ENCODE results near the gene CLDN11.

Gene CLDN11

GRCh38 chr3:170429050-170429449 is 10.4 kb downstream of the CLDN11 start:
- no peak overlapping the region for H3K4me3 ChIP-seq (ENCODE audit: low read length)
- H3K4me1 ChIP-seq (ENCODE audit: control insufficient read depth, insufficient read depth, low read length): peaks cover 19% of the 10 kb centered on the region
- H3K9ac ChIP-seq (ENCODE audit: low read length): no peak overlapping the region
- no peaks in the 10 kb centered on the region for H3K9me3 ChIP-seq (ENCODE audit: control insufficient read depth, low read length)
- peaks cover 44% of the 10 kb centered on the region for H3K36me3 ChIP-seq (ENCODE audit: control insufficient read depth, insufficient read depth, low read length, severe bottlenecking)
- no peaks in the 10 kb centered on the region for H3K27me3 ChIP-seq (replicated peaks; ENCODE audit: control insufficient read depth, insufficient read depth, low read length)
- DNase-seq (ENCODE audit: low read depth): peak; percentile 56

GRCh38 chr3:170431054-170431453 is 12.4 kb downstream of the CLDN11 start:
- no peak overlapping the region for H3K4me3 ChIP-seq (ENCODE audit: low read length)

GRCh38 chr3:170432416-170432815 is 13.7 kb downstream of the CLDN11 start:
- peaks cover 54% of the 10 kb centered on the region for H3K36me3 ChIP-seq (ENCODE audit: control insufficient read depth, insufficient read depth, low read length, severe bottlenecking)
- no peak overlapping the region for H3K9ac ChIP-seq (ENCODE audit: low read length)
- DNase-seq (ENCODE audit: low read depth): no peak
- peaks cover 19% of the 10 kb centered on the region for H3K4me1 ChIP-seq (ENCODE audit: control insufficient read depth, insufficient read depth, low read length)
- no peaks in the 10 kb centered on the region for H3K9me3 ChIP-seq (ENCODE audit: control insufficient read depth, low read length)
- no peak overlapping the region for H3K4me3 ChIP-seq (ENCODE audit: low read length)
- H3K27me3 ChIP-seq (replicated peaks; ENCODE audit: control insufficient read depth, insufficient read depth, low read length): no peaks in the 10 kb centered on the region

More at GRCh38 chr3:170431054-170431453, 12.4 kb downstream of the CLDN11 start:
- peaks cover 44% of the 10 kb centered on the region for H3K36me3 ChIP-seq (ENCODE audit: control insufficient read depth, insufficient read depth, low read length, severe bottlenecking)
- no peak for DNase-seq (ENCODE audit: low read depth)
- H3K9me3 ChIP-seq (ENCODE audit: control insufficient read depth, low read length): no peaks in the 10 kb centered on the region
- no peaks in the 10 kb centered on the region for H3K27me3 ChIP-seq (replicated peaks; ENCODE audit: control insufficient read depth, insufficient read depth, low read length)
- no peak overlapping the region for H3K9ac ChIP-seq (ENCODE audit: low read length)
- H3K4me1 ChIP-seq (ENCODE audit: control insufficient read depth, insufficient read depth, low read length): peaks cover 19% of the 10 kb centered on the region

GRCh38 chr3:170436697-170437096 is 18.0 kb downstream of the CLDN11 start:
- no peak overlapping the region for H3K4me3 ChIP-seq (ENCODE audit: low read length)
- no peaks in the 10 kb centered on the region for H3K9me3 ChIP-seq (ENCODE audit: control insufficient read depth, low read length)
- peaks cover 60% of the 10 kb centered on the region for H3K36me3 ChIP-seq (ENCODE audit: control insufficient read depth, insufficient read depth, low read length, severe bottlenecking)
- no peaks in the 10 kb centered on the region for H3K27me3 ChIP-seq (replicated peaks; ENCODE audit: control insufficient read depth, insufficient read depth, low read length)
- H3K9ac ChIP-seq (ENCODE audit: low read length): no peak overlapping the region
- DNase-seq (ENCODE audit: low read depth): no peak
- peaks cover 11% of the 10 kb centered on the region for H3K4me1 ChIP-seq (ENCODE audit: control insufficient read depth, insufficient read depth, low read length)

- Histone ChIP-seq H3K27me3 (replicated peaks; ENCODE audit: control insufficient read depth, insufficient read depth, low read length) (no peaks in the 10 kb centered on the region), H3K36me3 (ENCODE audit: control insufficient read depth, insufficient read depth, low read length, severe bottlenecking) (peaks cover 56% of the 10 kb centered on the region), H3K4me1 (ENCODE audit: control insufficient read depth, insufficient read depth, low read length) (peaks cover 11% of the 10 kb centered on the region), H3K4me3 (ENCODE audit: low read length) (no peak overlapping the region), H3K9me3 (ENCODE audit: control insufficient read depth, low read length) (no peaks in the 10 kb centered on the region), H3K9ac (ENCODE audit: low read length) (no peak overlapping the region)
- no peak for DNase-seq (ENCODE audit: low read depth)
Measured at GRCh38 chr3:170437176-170437575, 18.5 kb downstream of the CLDN11 start.

GRCh38 chr3:170437696-170438407 is 19.2 kb downstream of the CLDN11 start:
- Histone ChIP-seq H3K9me3 (ENCODE audit: control insufficient read depth, low read length) (no peaks in the 10 kb centered on the region), H3K4me3 (ENCODE audit: low read length) (no peak overlapping the region), H3K27me3 (replicated peaks; ENCODE audit: control insufficient read depth, insufficient read depth, low read length) (no peaks in the 10 kb centered on the region), H3K36me3 (ENCODE audit: control insufficient read depth, insufficient read depth, low read length, severe bottlenecking) (peaks cover 50% of the 10 kb centered on the region), H3K9ac (ENCODE audit: low read length) (no peak overlapping the region), H3K4me1 (ENCODE audit: control insufficient read depth, insufficient read depth, low read length) (peaks cover 11% of the 10 kb centered on the region)
- DNase-seq (ENCODE audit: low read depth): no peak

- no peak for DNase-seq (ENCODE audit: low read depth)
- Histone ChIP-seq H3K4me3 (ENCODE audit: low read length) (no peak overlapping the region), H3K36me3 (ENCODE audit: control insufficient read depth, insufficient read depth, low read length, severe bottlenecking) (peaks cover 42% of the 10 kb centered on the region), H3K9ac (ENCODE audit: low read length) (no peak overlapping the region), H3K4me1 (ENCODE audit: control insufficient read depth, insufficient read depth, low read length) (peaks cover 11% of the 10 kb centered on the region), H3K27me3 (replicated peaks; ENCODE audit: control insufficient read depth, insufficient read depth, low read length) (no peaks in the 10 kb centered on the region), H3K9me3 (ENCODE audit: control insufficient read depth, low read length) (no peaks in the 10 kb centered on the region)
Measured at GRCh38 chr3:170438836-170439235, 20.2 kb downstream of the CLDN11 start.

GRCh38 chr3:170440344-170440743 is 21.7 kb downstream of the CLDN11 start:
- H3K9me3 ChIP-seq (ENCODE audit: control insufficient read depth, low read length): no peaks in the 10 kb centered on the region
- DNase-seq (ENCODE audit: low read depth): no peak
- peaks cover 11% of the 10 kb centered on the region for H3K4me1 ChIP-seq (ENCODE audit: control insufficient read depth, insufficient read depth, low read length)
- H3K4me3 ChIP-seq (ENCODE audit: low read length): no peak overlapping the region
- peaks cover 27% of the 10 kb centered on the region for H3K36me3 ChIP-seq (ENCODE audit: control insufficient read depth, insufficient read depth, low read length, severe bottlenecking)
- no peak overlapping the region for H3K9ac ChIP-seq (ENCODE audit: low read length)
- no peaks in the 10 kb centered on the region for H3K27me3 ChIP-seq (replicated peaks; ENCODE audit: control insufficient read depth, insufficient read depth, low read length)

- H3K9ac ChIP-seq (ENCODE audit: low read length): no peak overlapping the region
- no peak for DNase-seq (ENCODE audit: low read depth)
- H3K9me3 ChIP-seq (ENCODE audit: control insufficient read depth, low read length): no peaks in the 10 kb centered on the region
- peaks cover 17% of the 10 kb centered on the region for H3K36me3 ChIP-seq (ENCODE audit: control insufficient read depth, insufficient read depth, low read length, severe bottlenecking)
- H3K27me3 ChIP-seq (replicated peaks; ENCODE audit: control insufficient read depth, insufficient read depth, low read length): no peaks in the 10 kb centered on the region
- H3K4me3 ChIP-seq (ENCODE audit: low read length): no peak overlapping the region
- H3K4me1 ChIP-seq (ENCODE audit: control insufficient read depth, insufficient read depth, low read length): peaks cover 11% of the 10 kb centered on the region
Measured at GRCh38 chr3:170441412-170441811, 22.7 kb downstream of the CLDN11 start.

GRCh38 chr3:170442947-170443346 is 24.3 kb downstream of the CLDN11 start:
- Histone ChIP-seq H3K36me3 (ENCODE audit: control insufficient read depth, insufficient read depth, low read length, severe bottlenecking) (peaks cover 1% of the 10 kb centered on the region), H3K4me1 (ENCODE audit: control insufficient read depth, insufficient read depth, low read length) (peaks cover 12% of the 10 kb centered on the region), H3K9ac (ENCODE audit: low read length) (no peak overlapping the region), H3K27me3 (replicated peaks; ENCODE audit: control insufficient read depth, insufficient read depth, low read length) (no peaks in the 10 kb centered on the region), H3K9me3 (ENCODE audit: control insufficient read depth, low read length) (no peaks in the 10 kb centered on the region), H3K4me3 (ENCODE audit: low read length) (no peak overlapping the region)
- DNase-seq (ENCODE audit: low read depth): no peak

- peaks cover 14% of the 10 kb centered on the region for H3K4me1 ChIP-seq (ENCODE audit: control insufficient read depth, insufficient read depth, low read length)
- H3K9ac ChIP-seq (ENCODE audit: low read length): no peak overlapping the region
- no peaks in the 10 kb centered on the region for H3K36me3 ChIP-seq (ENCODE audit: control insufficient read depth, insufficient read depth, low read length, severe bottlenecking)
- DNase-seq (ENCODE audit: low read depth): no peak
- no peaks in the 10 kb centered on the region for H3K9me3 ChIP-seq (ENCODE audit: control insufficient read depth, low read length)
- H3K4me3 ChIP-seq (ENCODE audit: low read length): no peak overlapping the region
- H3K27me3 ChIP-seq (replicated peaks; ENCODE audit: control insufficient read depth, insufficient read depth, low read length): no peaks in the 10 kb centered on the region
Measured at GRCh38 chr3:170443457-170443856, 24.8 kb downstream of the CLDN11 start.

GRCh38 chr3:170448584-170448983 is 29.9 kb downstream of the CLDN11 start:
- Histone ChIP-seq H3K4me1 (ENCODE audit: control insufficient read depth, insufficient read depth, low read length) (peaks cover 7% of the 10 kb centered on the region), H3K9me3 (ENCODE audit: control insufficient read depth, low read length) (no peaks in the 10 kb centered on the region), H3K9ac (ENCODE audit: low read length) (peak overlapping the region; percentile 59), H3K4me3 (ENCODE audit: low read length) (peak overlapping the region; percentile 69), H3K36me3 (ENCODE audit: control insufficient read depth, insufficient read depth, low read length, severe bottlenecking) (no peaks in the 10 kb centered on the region), H3K27me3 (replicated peaks; ENCODE audit: control insufficient read depth, insufficient read depth, low read length) (no peaks in the 10 kb centered on the region)
- DNase-seq (ENCODE audit: low read depth): peak; percentile 32
